Pancreas (tissue), 10 donors: ENCODE results near the gene KRT84. TPM values are rescaled to one million over a fixed set of nuclear protein-coding genes. Genes with fewer than 3 reads are reported as not detected.

ENCODE experiments used
- ATAC-seq, 4 donors: fragments of 200-7000 bp; cut with Tn5 transposase; one replicate each; pipeline versions ENCODE4 v1.8.0 to v1.9.1; 2020; ENCODE audit warnings: mild to moderate bottlenecking in 4 of 4, moderate library complexity in 4 of 4
- DNase-seq, 6 donors: peaks; one replicate each; pipeline ENCODE4 v3.0.0-alpha.2; 2020
- FAIRE-seq: peaks from 2 replicates; lab custom pipeline; 2012; peaks lifted over from hg19 to GRCh38; lab: Jason Lieb, UNC
- H3K27ac ChIP-seq, 4 donors: fragments of 200-600 bp; sonication (generic); 1 replicate in 3 of 4; 2 replicates in 1 of 4; pipeline versions ENCODE4 v1.5.0 to v1.8.0; 2020
- H3K27me3 ChIP-seq, 4 donors: fragments of 200-600 bp; one replicate each; pipeline ENCODE4 v1.8.0; 2021
- H3K36me3 ChIP-seq, 3 donors: fragments of 200-600 bp; sonication (generic) in 1 of 3; one replicate each; pipeline versions ENCODE4 v1.5.0 to v1.8.0; 2020 to 2021
- H3K4me1 ChIP-seq, 3 donors: fragments of 200-600 bp; one replicate each; pipeline ENCODE4 v1.8.0; 2021
- H3K4me3 ChIP-seq, 4 donors: fragments of 200-600 bp; sonication (generic) in 2 of 4; one replicate each; pipeline versions ENCODE4 v1.5.0 to v1.8.0; 2020 to 2021
- H3K9me3 ChIP-seq, 4 donors: fragments of 200-600 bp; one replicate each; pipeline ENCODE4 v1.8.0; 2021
- CTCF ChIP-seq, 4 donors: fragments of 200-600 bp; sonication (generic) in 3 of 4; IDR thresholded peaks; one replicate each; pipeline versions ENCODE4 v1.5.0 to v1.8.0; 2021; ENCODE audit warnings: antibody characterized with exemption in 4 of 4
- WGBS, 2 donors: extraction: QIAGEN DNeasy Blood & Tissue Kit; methylation state at CpG; one replicate each; pipeline ENCODE4 v1.1.7; 2013; 5-methylcytosine and 5-hydroxymethylcytosine counted together
- intact Hi-C, 3 donors: fragments of 100-400 bp; cut with DNase I; formaldehyde crosslinking; loops; one replicate each; pipeline versions ENCODE4 v1.11.1 to v1.14.2; 2022
- polyA plus RNA-seq, 2 donors: library from polyadenylated mRNA; stranded (reverse); fragments of 200-250 nt; gene quantifications; one replicate each; pipeline ENCODE4 v1.2.3, GENCODE V29; 2013
- total RNA-seq, 6 donors: library from RNA; stranded (reverse); fragmentation: NEBNext Ultra II Directional in 4 of 6; extraction: Animal tissue kit (Norgen Biotek cat#: 25700) in 4 of 6; gene quantifications; one replicate each; pipeline versions ENCODE4 v1.2.1 to v1.2.4, GENCODE V29; 2021 to 2023
- donor health status: healthy with polysubstance abuse.
- donor health status: DM: no; HTN: no; CAD: no; lungs with moderate emphysema.
- donor health status: DM: no; HTN: no; CAD: no.
- donor health status: control.
- donor health status: control.
- donor health status: Bipolar disorder and iron deficiency.
- donor health status: DM: yes; HTN: yes; CAD: no.
- donor health status: DM: no; HTN: no; CAD: no.
- donor health status: DM: no; HTN: no; CAD: no.
- donor health status: DM: yes; HTN: yes; CAD: no.

Gene KRT84, protein sequence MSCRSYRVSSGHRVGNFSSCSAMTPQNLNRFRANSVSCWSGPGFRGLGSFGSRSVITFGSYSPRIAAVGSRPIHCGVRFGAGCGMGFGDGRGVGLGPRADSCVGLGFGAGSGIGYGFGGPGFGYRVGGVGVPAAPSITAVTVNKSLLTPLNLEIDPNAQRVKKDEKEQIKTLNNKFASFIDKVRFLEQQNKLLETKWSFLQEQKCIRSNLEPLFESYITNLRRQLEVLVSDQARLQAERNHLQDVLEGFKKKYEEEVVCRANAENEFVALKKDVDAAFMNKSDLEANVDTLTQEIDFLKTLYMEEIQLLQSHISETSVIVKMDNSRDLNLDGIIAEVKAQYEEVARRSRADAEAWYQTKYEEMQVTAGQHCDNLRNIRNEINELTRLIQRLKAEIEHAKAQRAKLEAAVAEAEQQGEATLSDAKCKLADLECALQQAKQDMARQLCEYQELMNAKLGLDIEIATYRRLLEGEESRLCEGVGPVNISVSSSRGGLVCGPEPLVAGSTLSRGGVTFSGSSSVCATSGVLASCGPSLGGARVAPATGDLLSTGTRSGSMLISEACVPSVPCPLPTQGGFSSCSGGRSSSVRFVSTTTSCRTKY
- total RNA-seq (not detected), polyA plus RNA-seq (not detected)

DNA sequence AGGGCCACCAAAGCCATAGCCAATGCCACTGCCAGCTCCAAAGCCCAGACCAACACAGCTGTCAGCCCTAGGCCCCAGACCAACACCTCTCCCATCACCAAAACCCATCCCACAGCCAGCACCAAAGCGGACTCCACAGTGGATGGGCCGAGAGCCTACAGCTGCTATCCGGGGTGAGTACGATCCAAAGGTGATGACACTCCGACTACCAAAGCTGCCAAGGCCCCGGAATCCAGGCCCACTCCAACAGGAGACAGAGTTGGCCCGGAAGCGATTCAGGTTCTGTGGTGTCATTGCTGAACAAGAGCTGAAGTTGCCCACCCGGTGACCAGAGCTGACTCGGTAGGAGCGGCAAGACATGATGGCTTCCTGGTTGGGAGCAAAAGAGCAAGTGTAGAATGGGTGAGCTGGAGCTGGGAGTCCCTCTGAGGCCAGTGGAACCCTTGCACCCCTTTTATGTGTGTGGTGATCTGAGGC lies at the start of gene KRT84:
Gene KRT84 (minus strand): TSS at position 427 of the 477 bp plus-strand sequence. CDS start 67 bp downstream, at position 360.
- intact Hi-C loops: loop anchor here in 1 of 3 donors (10.0 kb wide), 1 partner anchor 190 kb away; the partner anchor contains the start of gene KRT74
- Histone ChIP-seq H3K4me3 (no peak within 1 kb of the TSS), H3K4me1 (no peaks in the 10 kb centered on the region), H3K9me3 (no peaks in the 10 kb centered on the region), H3K27me3 (no peaks in the 10 kb centered on the region), H3K27ac (no peak within 1 kb of the TSS), H3K36me3 (no peaks in the 10 kb centered on the region)
- no peak for TF ChIP-seq CTCF (IDR thresholded peaks at IDR 0.05)
- WGBS, 2 donors: 94 to 95% methylated on average over 11 of the region's 11 CpGs
- DNase-seq (no peak), ATAC-seq (no peak), FAIRE-seq (no peak)

GRCh38 chr12:52434760-52435530 lies 49.5 kb upstream of the KRT84 start:
- TF ChIP-seq CTCF (IDR thresholded peaks at IDR 0.05): no peak
- Histone ChIP-seq H3K27ac (no peak overlapping the region), H3K4me3 (no peak overlapping the region), H3K4me1 (no peaks in the 10 kb centered on the region), H3K27me3 (no peaks in the 10 kb centered on the region), H3K36me3 (no peaks in the 10 kb centered on the region), H3K9me3 (no peaks in the 10 kb centered on the region)
- intact Hi-C loops: no loop called here
- ATAC-seq (no peak), DNase-seq (no peak), FAIRE-seq (no peak)
- 85 to 86% methylated on average over 6 of the region's 6 CpGs for WGBS, 2 donors

DNA sequence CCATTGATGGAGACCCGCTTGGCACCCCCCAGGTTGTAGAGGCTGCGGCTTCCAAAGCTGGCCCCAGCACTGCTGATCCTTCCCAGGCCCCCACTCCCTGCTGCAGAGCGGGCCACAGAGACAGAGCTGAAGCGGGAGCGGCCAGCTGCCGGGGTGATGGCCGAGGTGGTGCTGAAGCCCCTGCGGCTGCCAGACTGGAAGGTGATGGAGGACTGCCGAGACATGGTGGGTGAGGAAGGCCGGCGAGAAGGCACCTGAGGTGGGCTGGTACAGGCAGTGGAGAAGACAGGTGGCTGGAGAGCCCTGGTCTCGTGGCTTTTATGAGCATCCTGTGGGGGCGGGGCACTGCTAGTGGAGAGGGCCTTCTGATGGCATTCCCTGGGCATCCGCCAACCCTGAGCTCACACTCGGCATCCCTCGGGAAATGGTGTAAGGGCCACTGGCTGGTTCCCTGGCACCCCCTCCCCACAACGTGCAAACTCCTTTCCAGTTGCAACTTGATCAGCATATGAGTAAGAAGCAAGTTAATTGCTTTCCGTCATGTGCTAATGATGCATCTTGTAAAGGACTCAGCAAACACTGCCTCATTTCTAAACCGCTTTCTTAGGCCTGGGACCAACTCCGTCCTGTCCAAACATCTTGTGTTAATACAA lies 48.8 kb upstream of the KRT84 start, which contains the start of gene KRT75:
Gene KRT75 (minus strand): TSS at position 291 of the 653 bp plus-strand sequence. CDS start 67 bp downstream, at position 224.
- DNase-seq (no peak), ATAC-seq (no peak), FAIRE-seq (no peak)
- Histone ChIP-seq H3K9me3 (no peaks in the 10 kb centered on the region), H3K27ac (no peak within 1 kb of the TSS), H3K27me3 (no peaks in the 10 kb centered on the region), H3K4me1 (no peaks in the 10 kb centered on the region), H3K36me3 (no peaks in the 10 kb centered on the region), H3K4me3 (no peak within 1 kb of the TSS)
- TF ChIP-seq CTCF (IDR thresholded peaks at IDR 0.05): no peak
- 76 to 81% methylated on average over 20 of the region's 20 CpGs for WGBS, 2 donors
- intact Hi-C loops: no loop called here

DNA sequence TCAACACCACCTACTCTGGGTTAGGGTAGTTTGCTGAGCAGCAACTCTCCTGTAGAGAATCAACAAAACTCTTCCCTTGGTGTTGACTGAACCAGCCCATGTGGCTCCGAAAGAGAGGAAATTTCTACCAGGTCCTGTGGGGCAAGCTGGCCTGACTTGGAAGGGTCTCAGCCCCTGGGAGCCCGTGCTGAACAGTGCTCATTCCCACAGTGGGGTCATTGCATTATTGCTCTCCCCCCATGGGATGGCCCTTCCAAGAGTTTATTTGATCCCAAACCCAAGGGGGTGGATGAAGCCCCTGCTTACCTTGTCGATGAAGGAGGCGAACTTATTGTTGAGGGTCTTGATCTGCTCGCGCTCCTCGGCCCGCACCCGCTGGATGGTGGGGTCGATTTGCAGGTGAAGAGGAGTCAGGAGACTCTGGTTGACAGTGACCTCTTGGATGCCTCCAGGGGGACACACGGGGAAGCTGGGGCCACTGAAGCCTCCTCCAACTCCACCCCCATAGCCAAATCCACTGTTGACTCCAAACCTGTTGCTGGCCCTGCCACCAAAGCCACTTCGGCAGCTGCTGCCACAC lies 48.1 kb upstream of the KRT84 start:
- Histone ChIP-seq H3K36me3 (no peaks in the 10 kb centered on the region), H3K27ac (no peak overlapping the region), H3K27me3 (no peaks in the 10 kb centered on the region), H3K4me1 (no peaks in the 10 kb centered on the region), H3K9me3 (no peaks in the 10 kb centered on the region), H3K4me3 (no peak overlapping the region)
- DNase-seq: no peak
- no peak for ATAC-seq
- intact Hi-C loops: no loop called here
- 81 to 83% methylated on average over 12 of the region's 12 CpGs for WGBS, 2 donors
- no peak for FAIRE-seq
- TF ChIP-seq CTCF (IDR thresholded peaks at IDR 0.05): no peak
